Lung (tissue), 12 donors: ENCODE measurements around the gene SCYL2. TPM values are rescaled to one million over a fixed set of nuclear protein-coding genes. Genes with fewer than 3 reads are reported as not detected.
"Not testable (repeated sequence)": the region's sequence is repeated elsewhere in the genome, so short reads cannot be mapped to it uniquely, and the experiment has no call there.

Experiments used
- ATAC-seq: fragments of 200-7000 bp; cut with Tn5 transposase; one replicate; pipeline ENCODE4 v1.9.1; 2020; ENCODE audit warnings: moderate number of reproducible peaks; ENCODE audit not compliant: insufficient read depth, low FRiP score
- DNase-seq, 3 donors: peaks; one replicate each; pipeline ENCODE4 v3.0.0-alpha.2; 2013 to 2017
- H3K27ac ChIP-seq, 2 donors: one replicate each; pipeline ENCODE4 v1.5.1; 2013; ENCODE audit warnings: mild to moderate bottlenecking in 2 of 2, moderate library complexity in 2 of 2, control low read depth in 1 of 2, inconsistent platforms in 1 of 2, low read depth in 1 of 2, low read length in 1 of 2
- H3K27me3 ChIP-seq, 3 donors: one replicate each; pipeline ENCODE4 v1.5.1; 2013; ENCODE audit warnings: low read length in 2 of 3; ENCODE audit not compliant: control insufficient read depth in 3 of 3, insufficient read depth in 3 of 3
- H3K36me3 ChIP-seq, 4 donors: one replicate each; pipeline ENCODE4 v1.5.1; 2013; ENCODE audit warnings: low read length in 4 of 4, mild to moderate bottlenecking in 1 of 4, moderate library complexity in 1 of 4; ENCODE audit not compliant: control insufficient read depth in 4 of 4, insufficient read depth in 4 of 4
- H3K4me1 ChIP-seq, 5 donors: one replicate each; pipeline ENCODE4 v1.5.1; 2013; ENCODE audit warnings: low read length in 5 of 5, mild to moderate bottlenecking in 2 of 5, moderate library complexity in 1 of 5; ENCODE audit not compliant: control insufficient read depth in 5 of 5, insufficient read depth in 5 of 5
- H3K4me3 ChIP-seq: one replicate; pipeline ENCODE4 v1.5.1; 2013; ENCODE audit warnings: mild to moderate bottlenecking, control low read depth, moderate library complexity
- H3K9ac ChIP-seq, 2 donors: one replicate each; pipeline ENCODE4 v1.5.1; 2013; ENCODE audit warnings: low read length in 2 of 2, control low read depth in 1 of 2; ENCODE audit not compliant: insufficient read depth in 1 of 2
- H3K9me3 ChIP-seq, 4 donors: one replicate each; pipeline ENCODE4 v1.5.1; 2013; ENCODE audit warnings: low read length in 3 of 4, mild to moderate bottlenecking in 1 of 4, moderate library complexity in 1 of 4; ENCODE audit not compliant: control insufficient read depth in 4 of 4, insufficient read depth in 3 of 4
- WGBS, 2 donors: extraction: QIAGEN DNeasy Blood & Tissue Kit; methylation state at CpG; one replicate each; pipeline ENCODE4 v1.1.7; 2013; 5-methylcytosine and 5-hydroxymethylcytosine counted together
- polyA plus RNA-seq, 2 donors: library from polyadenylated mRNA; stranded (reverse); fragments of 200-250 nt; gene quantifications; one replicate each; pipeline ENCODE4 v1.2.1, GENCODE V29; 2013
- total RNA-seq, 2 donors: library from RNA; depleted of rRNA in 1 of 2; stranded (reverse); fragments of >200 nt in 1 of 2; gene quantifications; one replicate each; pipeline ENCODE4 v1.2.1, GENCODE V29; 2014 to 2021
- TF ChIP-seq, protein P1 (sequence below): IDR thresholded peaks from 2 replicates; pipeline ENCODE4 v1.5.1; 2012; ENCODE audit warnings: mild to moderate bottlenecking; ENCODE audit errors: control extremely low read depth, extremely low read depth
- donor health status: control.
- donor health status: control.
- donor health status: Bipolar disorder and iron deficiency.
- donor health status: healthy.
- donor health status: DM: yes; HTN: yes; CAD: no.

Gene SCYL2
- total and polyA plus RNA-seq, 4 donors: 13.9 to 148 (median 24.9) TPM

DNA sequence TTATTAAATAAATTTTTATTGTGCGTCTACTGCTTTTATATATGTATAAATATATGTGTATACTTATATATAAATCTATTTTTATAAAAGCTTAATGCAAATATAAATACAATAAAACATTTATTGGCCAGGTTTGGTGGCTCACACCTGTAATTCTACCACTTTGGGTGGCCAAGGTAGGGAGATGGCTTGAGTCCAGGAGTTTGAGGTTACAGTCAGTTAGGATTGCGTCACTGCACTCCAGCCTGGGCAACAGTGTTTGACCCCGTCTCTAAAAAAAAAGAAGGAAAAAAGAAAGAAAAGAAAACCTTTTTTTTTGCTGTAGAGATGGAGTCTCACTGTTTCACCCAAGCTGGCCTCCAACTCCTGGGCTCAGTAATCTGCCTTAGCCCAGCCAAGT is 45.5 kb upstream of the SCYL2 start:
- Histone ChIP-seq H3K36me3 (peaks cover 5 to 40% (median 17%) of the 10 kb centered on the region in 4 donors), H3K4me3 (no peak overlapping the region), H3K9me3 (no peaks in the 10 kb centered on the region), H3K9ac (no peak overlapping the region), H3K4me1 (no peaks in the 10 kb centered on the region), H3K27me3 (no peaks in the 10 kb centered on the region), H3K27ac (no peak overlapping the region)
- 64 to 70% methylated on average over 3 of the region's 3 CpGs for WGBS, 2 donors
- DNase-seq (no peak), ATAC-seq (no peak)
- TF ChIP-seq, protein P1, sequence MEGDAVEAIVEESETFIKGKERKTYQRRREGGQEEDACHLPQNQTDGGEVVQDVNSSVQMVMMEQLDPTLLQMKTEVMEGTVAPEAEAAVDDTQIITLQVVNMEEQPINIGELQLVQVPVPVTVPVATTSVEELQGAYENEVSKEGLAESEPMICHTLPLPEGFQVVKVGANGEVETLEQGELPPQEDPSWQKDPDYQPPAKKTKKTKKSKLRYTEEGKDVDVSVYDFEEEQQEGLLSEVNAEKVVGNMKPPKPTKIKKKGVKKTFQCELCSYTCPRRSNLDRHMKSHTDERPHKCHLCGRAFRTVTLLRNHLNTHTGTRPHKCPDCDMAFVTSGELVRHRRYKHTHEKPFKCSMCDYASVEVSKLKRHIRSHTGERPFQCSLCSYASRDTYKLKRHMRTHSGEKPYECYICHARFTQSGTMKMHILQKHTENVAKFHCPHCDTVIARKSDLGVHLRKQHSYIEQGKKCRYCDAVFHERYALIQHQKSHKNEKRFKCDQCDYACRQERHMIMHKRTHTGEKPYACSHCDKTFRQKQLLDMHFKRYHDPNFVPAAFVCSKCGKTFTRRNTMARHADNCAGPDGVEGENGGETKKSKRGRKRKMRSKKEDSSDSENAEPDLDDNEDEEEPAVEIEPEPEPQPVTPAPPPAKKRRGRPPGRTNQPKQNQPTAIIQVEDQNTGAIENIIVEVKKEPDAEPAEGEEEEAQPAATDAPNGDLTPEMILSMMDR: no peak

- H3K4me3 ChIP-seq, DNase-seq, ATAC-seq, H3K27ac ChIP-seq, H3K9me3 ChIP-seq, H3K27me3 ChIP-seq, H3K4me1 ChIP-seq, H3K9ac ChIP-seq: not testable (repeated sequence)
- peaks cover 5 to 36% (median 17%) of the 10 kb centered on the region in 4 donors for H3K36me3 ChIP-seq
- 96 to 97% methylated on average over 6 of the region's 6 CpGs for WGBS, 2 donors
Observed at GRCh38 chr12:100222173-100222572, 44.8 kb upstream of the SCYL2 start.

GRCh38 chr12:100225491-100225890 is 41.5 kb upstream of the SCYL2 start:
- Histone ChIP-seq H3K4me3 (no peak overlapping the region), H3K9me3 (no peaks in the 10 kb centered on the region), H3K9ac (no peak overlapping the region), H3K27ac (no peak overlapping the region), H3K4me1 (no peaks in the 10 kb centered on the region), H3K27me3 (no peaks in the 10 kb centered on the region), H3K36me3 (peaks cover 4 to 18% (median 6%) of the 10 kb centered on the region in 4 donors)
- no peak for DNase-seq
- no peak for ATAC-seq
- TF ChIP-seq, protein P1: no peak

DNA sequence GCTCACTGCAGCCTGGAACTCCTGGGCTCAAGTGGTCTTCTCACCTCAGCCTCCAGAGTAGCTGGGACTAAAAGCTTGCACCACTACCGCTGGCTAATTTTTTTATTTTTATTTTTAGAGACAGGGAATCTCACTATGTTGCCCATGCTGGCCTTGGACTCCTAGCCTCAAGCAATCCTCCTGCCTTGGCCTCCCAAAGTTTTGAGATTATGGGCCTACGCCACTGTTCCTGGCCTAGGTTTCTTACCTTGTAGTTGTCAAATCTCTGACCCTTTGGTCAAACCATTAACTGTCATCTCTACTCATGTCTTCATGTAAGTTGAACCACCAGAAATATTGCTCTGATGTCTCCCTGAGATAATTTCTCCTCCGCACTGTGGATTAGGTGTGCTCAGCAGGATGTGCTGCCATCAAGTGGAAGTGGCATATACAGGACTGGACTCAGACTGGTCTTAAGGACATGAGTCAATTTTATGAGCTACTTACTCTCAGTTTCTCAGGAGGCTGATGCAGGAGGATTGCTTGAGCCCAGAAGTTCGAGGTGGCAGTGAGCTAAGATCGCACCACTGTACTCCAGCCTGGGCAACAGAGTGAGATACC is 37.8 kb upstream of the SCYL2 start:
- H3K27me3 ChIP-seq: no peaks in the 10 kb centered on the region
- TF ChIP-seq, protein P1: no peak
- 93 to 94% methylated on average over 5 of the region's 5 CpGs for WGBS, 2 donors
- no peak overlapping the region for H3K9ac ChIP-seq
- peaks cover 0 to 8% (median 4%) of the 10 kb centered on the region in 4 donors for H3K36me3 ChIP-seq
- DNase-seq: no peak
- H3K4me1 ChIP-seq: no peaks in the 10 kb centered on the region
- H3K9me3 ChIP-seq: no peaks in the 10 kb centered on the region
- no peak for ATAC-seq
- no peak overlapping the region for H3K27ac ChIP-seq
- no peak overlapping the region for H3K4me3 ChIP-seq
